IMR-90 (cell line): ENCODE data around the gene SELENOO. TPM values are rescaled to one million over a fixed set of nuclear protein-coding genes. Genes with fewer than 3 reads are reported as not detected.

Source experiments
- ATAC-seq: fragments of 200-7000 bp; cut with Tn5 transposase; 2 replicates; pipeline ENCODE4 v1.9.1; 2020; ENCODE audit warnings: low read depth, mild to moderate bottlenecking, moderate library complexity
- BruUV-seq: library from RNA; stranded (reverse); fragments of 400-500 nt; replicated peaks from 2 replicates; lab custom pipeline; 2021; lab: Mats Ljungman, UMichigan
- CTCF ChIA-PET: fragments of 300-600 bp; formaldehyde crosslinking; extraction: SDS; loops from one replicate; lab custom pipeline; 2021; ENCODE audit warnings: antibody characterized with exemption; lab: Yijun Ruan, JAX
- POLR2A ChIA-PET: fragments of 300-600 bp; sonication (Branson Sonifier 250); formaldehyde crosslinking; loops from one replicate; lab custom pipeline; 2022; ENCODE audit warnings: antibody characterized with exemption; ENCODE audit not compliant: unreplicated experiment; lab: Charles Lee
- DNase-seq: peaks from one replicate; pipeline ENCODE4 v3.0.0; 2013
- H2AFZ ChIP-seq: replicated peaks from 2 replicates; pipeline ENCODE3; 2013; ENCODE audit warnings: low read length, mild to moderate bottlenecking; ENCODE audit not compliant: poor library complexity
- H2AK5ac ChIP-seq: 2 replicates; pipeline ENCODE4 v1.6.1; 2013; ENCODE audit warnings: low read depth, low read length, inconsistent platforms
- H2AK9ac ChIP-seq: replicated peaks from 2 replicates; pipeline ENCODE3; 2013; ENCODE audit warnings: mild to moderate bottlenecking, low read depth, low read length, moderate library complexity; ENCODE audit not compliant: poor library complexity
- H2BK120ac ChIP-seq: 2 replicates; pipeline ENCODE4 v1.6.1; 2013; ENCODE audit warnings: low read depth, low read length, inconsistent platforms
- H2BK15ac ChIP-seq: 3 replicates; pipeline ENCODE4 v1.6.1; 2013; ENCODE audit warnings: low read depth, low read length, inconsistent platforms
- H2BK20ac ChIP-seq: 2 replicates; pipeline ENCODE4 v1.6.1; 2013; ENCODE audit warnings: low read depth, mild to moderate bottlenecking, inconsistent platforms, low read length, moderate library complexity
- H2BK5ac ChIP-seq: 2 replicates; pipeline ENCODE4 v1.6.1; 2013; ENCODE audit warnings: mild to moderate bottlenecking, low read depth, low read length, inconsistent platforms; ENCODE audit not compliant: poor library complexity, severe bottlenecking
- H3K14ac ChIP-seq: replicated peaks from 2 replicates; pipeline ENCODE4 v1.6.1; 2013; ENCODE audit warnings: low read depth, low read length, inconsistent platforms
- H3K18ac ChIP-seq: 2 replicates; pipeline ENCODE4 v1.6.1; 2013; ENCODE audit warnings: low read depth, low read length, control low read depth
- H3K23ac ChIP-seq: 2 replicates; pipeline ENCODE4 v1.6.1; 2013; ENCODE audit warnings: low read depth, low read length, inconsistent platforms
- H3K27ac ChIP-seq: 2 replicates; pipeline ENCODE4 v1.5.1; 2013; ENCODE audit warnings: mild to moderate bottlenecking, control low read depth, low read length; ENCODE audit not compliant: insufficient read depth
- H3K27me3 ChIP-seq: 2 replicates; pipeline ENCODE4 v1.6.1; 2013; ENCODE audit warnings: low read length; ENCODE audit not compliant: control insufficient read depth, insufficient read depth
- H3K36me3 ChIP-seq: 2 replicates; pipeline ENCODE4 v1.6.1; 2013; ENCODE audit warnings: low read length, mixed read lengths; ENCODE audit not compliant: control insufficient read depth, insufficient read depth
- H3K4ac ChIP-seq: 2 replicates; pipeline ENCODE4 v1.6.1; 2013; ENCODE audit warnings: low read depth, low read length, inconsistent platforms
- H3K4me1 ChIP-seq: 2 replicates; pipeline ENCODE4 v1.6.1; 2013; ENCODE audit warnings: low read length, mixed read lengths; ENCODE audit not compliant: control insufficient read depth, insufficient read depth
- H3K4me2 ChIP-seq: 2 replicates; pipeline ENCODE4 v1.6.1; 2013; ENCODE audit warnings: low read depth, mild to moderate bottlenecking, control low read depth, low read length, moderate library complexity
- H3K4me3 ChIP-seq: 2 replicates; pipeline ENCODE4 v1.5.1; 2013; ENCODE audit warnings: low read depth, mild to moderate bottlenecking, control low read depth, low read length, moderate library complexity; ENCODE audit not compliant: insufficient read depth
- H3K56ac ChIP-seq: 2 replicates; pipeline ENCODE4 v1.6.1; 2013; ENCODE audit warnings: low read length, inconsistent platforms; ENCODE audit not compliant: insufficient read depth; ENCODE audit errors: extremely low read depth
- H3K79me1 ChIP-seq, 2 experiments: 2 replicates each; pipeline ENCODE4 v1.6.1; 2013; ENCODE audit warnings: low read length in 2 of 2, inconsistent platforms in 1 of 2, low read depth in 1 of 2
- H3K9ac ChIP-seq: 2 replicates; pipeline ENCODE4 v1.6.1; 2013; ENCODE audit warnings: low read depth, low read length, control low read depth
- H3K9me1 ChIP-seq: 2 replicates; pipeline ENCODE4 v1.6.1; 2013; ENCODE audit warnings: low read length, inconsistent platforms; ENCODE audit not compliant: insufficient read depth
- H3K9me3 ChIP-seq: 2 replicates; pipeline ENCODE4 v1.6.1; 2013; ENCODE audit warnings: low read length; ENCODE audit not compliant: control insufficient read depth, insufficient read depth
- H4K20me1 ChIP-seq: 2 replicates; pipeline ENCODE4 v1.6.1; 2013; ENCODE audit warnings: low read length, inconsistent platforms; ENCODE audit not compliant: insufficient read depth
- H4K5ac ChIP-seq: 2 replicates; pipeline ENCODE4 v1.6.1; 2013; ENCODE audit warnings: mild to moderate bottlenecking, low read depth, low read length, control low read depth
- H4K8ac ChIP-seq, 2 experiments: 2 replicates each; pipeline ENCODE4 v1.6.1; 2013; ENCODE audit warnings: low read depth in 2 of 2, low read length in 2 of 2, control low read depth in 1 of 2, inconsistent platforms in 1 of 2
- H4K91ac ChIP-seq: 2 replicates; pipeline ENCODE4 v1.6.1; 2013; ENCODE audit warnings: low read depth, low read length, inconsistent platforms; ENCODE audit not compliant: insufficient read depth
- CEBPB ChIP-seq: IDR thresholded peaks from 2 replicates; pipeline ENCODE4 v1.6.1; 2012; ENCODE audit warnings: low read depth, low read length, improper control_type of control experiment
- WGBS, 2 experiments: methylation state at CpG; one replicate each; pipeline versions ENCODE4 v1.1.5 to v1.1.7; 2013; ENCODE audit warnings: missing lambda C conversion rate in 2 of 2; ENCODE audit not compliant: insufficient read length in 1 of 2; ENCODE audit errors: extremely low coverage in 2 of 2; 5-methylcytosine and 5-hydroxymethylcytosine counted together
- dilution Hi-C: fragments of 300-500 bp; cut with HindIII; formaldehyde crosslinking; loops from one replicate; pipeline ENCODE4 v1.14.3; 2018; ENCODE audit warnings: low sequenced_read_pairs; ENCODE audit not compliant: unreplicated experiment
- in situ Hi-C: fragments of 300-500 bp; cut with MboI; formaldehyde crosslinking; loops from 3 replicates; pipeline ENCODE4 v1.14.3; 2019; ENCODE audit warnings: low sequenced_read_pairs, inconsistent platforms, mixed read lengths
- intact Hi-C: fragments of 100-400 bp; cut with micrococcal nuclease; formaldehyde crosslinking; loops from 2 replicates; pipeline ENCODE4 v1.10.0; 2022
- polyA plus RNA-seq, 3 experiments: library from polyadenylated mRNA; depleted of rRNA; stranded (reverse); fragments of >200 nt; gene quantifications; 2 replicates each; pipeline ENCODE4 v1.2.3, GENCODE V29; 2012; ENCODE audit warnings: low replicate concordance in 1 of 3
- total RNA-seq: library from RNA; depleted of rRNA; stranded (reverse); fragments of >200 nt; gene quantifications from 2 replicates; pipeline ENCODE4 v1.2.3, GENCODE V29; 2012

The SELENOO gene
- total and polyA plus RNA-seq, 2 of the 4 experiments (the other 2 are of a cell fraction) = 10.4 to 21.4 TPM

DNA sequence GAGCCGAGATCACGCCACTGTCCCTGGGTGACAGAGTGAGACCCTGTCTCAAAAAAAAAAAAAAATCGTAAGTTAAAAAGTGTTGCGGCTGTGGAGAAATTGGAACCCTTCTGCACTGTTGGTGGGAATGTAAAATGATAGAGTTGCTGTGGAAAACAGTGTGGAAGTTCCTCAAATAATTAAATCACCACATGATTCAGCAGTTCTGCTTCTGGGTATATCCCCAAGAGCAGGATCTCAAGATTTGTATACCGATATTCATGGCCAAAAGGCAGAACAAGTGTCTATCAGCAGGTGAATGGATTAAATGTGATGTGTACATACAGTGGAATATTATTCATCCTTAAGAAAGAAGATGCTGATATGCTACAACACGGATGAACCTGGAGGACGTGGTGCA lies 3.8 kb downstream of the SELENOO start:
- no peak overlapping the region for H2BK15ac ChIP-seq
- H3K9ac ChIP-seq = no peak overlapping the region
- H2AK9ac ChIP-seq = no peak overlapping the region
- H4K20me1 ChIP-seq = peaks cover 26% of the 10 kb centered on the region
- H4K91ac ChIP-seq = no peak overlapping the region
- H3K23ac ChIP-seq = no peak overlapping the region
- H3K18ac ChIP-seq = no peak overlapping the region
- H2BK5ac ChIP-seq = no peak overlapping the region
- 0 out of 2 replicates have a peak, but pooled peaks cover 2% of the 10 kb centered on the region for H3K9me1 ChIP-seq
- no TSS peak for BruUV-seq
- H3K4me2 ChIP-seq = no peak overlapping the region
- no peak overlapping the region for H3K4me3 ChIP-seq
- H3K36me3 ChIP-seq = peaks cover 24% of the 10 kb centered on the region
- H3K27ac ChIP-seq = no peak overlapping the region
- H3K4me1 ChIP-seq = peaks cover 4% of the 10 kb centered on the region; the same call in 1 of the 2 replicates
- in situ Hi-C loops = loop anchor here (25.0 kb wide), 1 partner anchor 392 kb away; no protein-coding TSS in a partner anchor
- H3K9me3 ChIP-seq = no peaks in the 10 kb centered on the region
- no peak overlapping the region for H3K4ac ChIP-seq
- ChIA-PET POLR2A (no interaction called here), CTCF (no interaction called here)
- no peak overlapping the region for H4K5ac ChIP-seq
- 90% methylated on average over 2 of the region's 7 CpGs; no CpG with 5 or more reads in 1 of the 2 experiments for WGBS, 2 experiments
- no peak overlapping the region for H4K8ac ChIP-seq
- intact Hi-C loops = loop anchor here (10.0 kb wide), 1 partner anchor 230 kb away; no protein-coding TSS in a partner anchor
- no peak overlapping the region for H2BK20ac ChIP-seq
- no peak overlapping the region for H3K56ac ChIP-seq
- TF ChIP-seq CEBPB = no peak
- no peak overlapping the region for H3K14ac ChIP-seq
- dilution Hi-C loops = no loop called here
- no peak overlapping the region for H2AK5ac ChIP-seq
- ATAC-seq (no peak), DNase-seq (no peak)
- peaks cover 38 to 68% of the 10 kb centered on the region in 2 experiments for H3K79me1 ChIP-seq
- no peaks in the 10 kb centered on the region for H3K27me3 ChIP-seq
- no peak overlapping the region for H2AFZ ChIP-seq
- no peak overlapping the region for H2BK120ac ChIP-seq
